GM21576 (cell line): ENCODE results near the gene ZNF385C.

Experiments
- ATAC-seq: cut with Tn5 transposase; IDR thresholded peaks from one replicate; pipeline ENCODE4 v1.9.1; 2021; ENCODE audit warnings: mild to moderate bottlenecking, moderate library complexity; ENCODE audit not compliant: unreplicated experiment

Gene ZNF385C

GRCh38 chr17:42052346-42052877 lies 45.9 kb downstream of the ZNF385C start:
- ATAC-seq, result no peak

- no peak for ATAC-seq
Measured at GRCh38 chr17:42051645-42052044, 46.6 kb downstream of the ZNF385C start.

- no peak for ATAC-seq
Measured at GRCh38 chr17:42051013-42051400, 47.3 kb downstream of the ZNF385C start.

- no peak for ATAC-seq
Measured at GRCh38 chr17:42050393-42051012, 47.8 kb downstream of the ZNF385C start, which contains the start of gene C17orf113. Gene C17orf113, minus strand, starts transcription at chr17:42050601. Its CDS starts 7,225 bp downstream, at chr17:42043376.

- no peak for ATAC-seq
Measured at GRCh38 chr17:42049834-42050392, 48.4 kb downstream of the ZNF385C start.

GRCh38 chr17:42047343-42047742 lies 50.9 kb downstream of the ZNF385C start:
- ATAC-seq, result no peak

- no peak for ATAC-seq
Measured at GRCh38 chr17:42045719-42046118, 52.6 kb downstream of the ZNF385C start.

GRCh38 chr17:42042598-42043319 lies 55.5 kb downstream of the ZNF385C start:
- no peak for ATAC-seq

GRCh38 chr17:42041619-42042018 lies 56.7 kb downstream of the ZNF385C start:
- ATAC-seq, result no peak

- ATAC-seq, result no peak
Measured at GRCh38 chr17:42040818-42041217, 57.5 kb downstream of the ZNF385C start.

- ATAC-seq, result no peak
Measured at GRCh38 chr17:42039794-42040763, 58.2 kb downstream of the ZNF385C start.

- no peak for ATAC-seq
Measured at GRCh38 chr17:42038221-42038973, 59.9 kb downstream of the ZNF385C start.

- ATAC-seq, result no peak
Measured at GRCh38 chr17:42034059-42034458, 64.2 kb downstream of the ZNF385C start.

- no peak for ATAC-seq
Measured at GRCh38 chr17:42031584-42031983, 66.7 kb downstream of the ZNF385C start.

GRCh38 chr17:42028791-42029127 lies 69.5 kb downstream of the ZNF385C start:
- no peak for ATAC-seq

GRCh38 chr17:42027961-42028790 lies 70.1 kb downstream of the ZNF385C start:
- no peak for ATAC-seq

- ATAC-seq, result no peak
Measured at GRCh38 chr17:42027590-42027889, 70.7 kb downstream of the ZNF385C start.

- ATAC-seq, result no peak
Measured at GRCh38 chr17:42026857-42027589, 71.2 kb downstream of the ZNF385C start.

GRCh38 chr17:42025936-42026335 lies 72.3 kb downstream of the ZNF385C start:
- no peak for ATAC-seq
